ENCODE results near the gene METAP1D. TPM values are rescaled to one million over a fixed set of nuclear protein-coding genes. Genes with fewer than 3 reads are reported as not detected.

Gene METAP1D
- total RNA-seq, 6 donors from 2014 or later: 0.11 to 6.3 (median 2.9) TPM

- WGBS, 2 donors: 9% methylated on average over 28 to 52 of the region's 54 CpGs
- Histone ChIP-seq H3K4me3 (peak overlapping the region in 1 of 4 donors; percentile 65), H3K27me3 (peaks cover 0 to 100% (median 75%) of the 10 kb centered on the region in 4 donors), H3K9me3 (no peaks in the 10 kb centered on the region), H3K36me3 (no peaks in the 10 kb centered on the region), H3K27ac (no peak overlapping the region), H3K4me1 (peaks cover 62 to 89% (median 70%) of the 10 kb centered on the region in 4 donors)
- DNase-seq (peak in 1 of 2 donors; percentile 68), ATAC-seq (ENCODE audit: low FRiP score in 2 of 2) (no peak)
- TF ChIP-seq CTCF (IDR thresholded peaks at IDR 0.05): no peak
- no peak for TF ChIP-seq POLR2AphosphoS5 (IDR thresholded peaks at IDR 0.05)
- TF ChIP-seq EP300 (IDR thresholded peaks at IDR 0.05): no peak
- TF ChIP-seq POLR2A (IDR thresholded peaks at IDR 0.05): no peak
Measured at GRCh38 chr2:172100935-172101820, 101.4 kb downstream of the METAP1D start.

- WGBS, 2 donors: 3 to 10% methylated on average over 6 to 25 of the region's 36 CpGs
- H3K4me3 ChIP-seq: peak overlapping the region; percentile 45 to 65 (median 56)
- H3K4me1 ChIP-seq: peaks cover 61 to 88% (median 69%) of the 10 kb centered on the region in 4 donors
- TF ChIP-seq POLR2AphosphoS5 (IDR thresholded peaks at IDR 0.05) (no peak), CTCF (IDR thresholded peaks at IDR 0.05) (no peak), POLR2A (IDR thresholded peaks at IDR 0.05) (no peak), EP300 (IDR thresholded peaks at IDR 0.05) (no peak)
- H3K36me3 ChIP-seq: no peaks in the 10 kb centered on the region
- peaks cover 0 to 100% (median 73%) of the 10 kb centered on the region in 4 donors for H3K27me3 ChIP-seq
- ATAC-seq (ENCODE audit: low FRiP score in 2 of 2) (peak in 1 of 2 donors; percentile 1), DNase-seq (no peak)
- no peak overlapping the region for H3K27ac ChIP-seq
- H3K9me3 ChIP-seq: no peaks in the 10 kb centered on the region
Measured at GRCh38 chr2:172101821-172102390, 102.2 kb downstream of the METAP1D start.

- 1 to 4% methylated on average over 19 to 70 of the region's 74 CpGs for WGBS, 2 donors
- Histone ChIP-seq H3K4me1 (peaks cover 57 to 82% (median 65%) of the 10 kb centered on the region in 4 donors), H3K27me3 (peaks cover 0 to 98% (median 68%) of the 10 kb centered on the region in 4 donors), H3K36me3 (no peaks in the 10 kb centered on the region), H3K9me3 (no peaks in the 10 kb centered on the region), H3K4me3 (peak within 1 kb of the TSS; percentile 45 to 65 (median 56)), H3K27ac (no peak within 1 kb of the TSS)
- DNase-seq: peak; percentile 82 to 89
- peak in 1 of 2 donors; percentile 16 for TF ChIP-seq POLR2AphosphoS5 (IDR thresholded peaks at IDR 0.05)
- no peak for TF ChIP-seq EP300 (IDR thresholded peaks at IDR 0.05)
- peak in 1 of 2 donors; percentile 79 for ATAC-seq (ENCODE audit: low FRiP score in 2 of 2)
Measured at GRCh38 chr2:172102391-172103359, 102.9 kb downstream of the METAP1D start, which contains the start of gene DLX2. DLX2 (minus strand) TSS chr2:172102900; CDS start chr2:172102538, 362 bp downstream.

GRCh38 chr2:172103471-172104272, 103.9 kb downstream of the METAP1D start:
- WGBS, 2 donors: 2 to 3% methylated on average over 25 of the region's 25 CpGs
- peak; percentile 84 to 90 for DNase-seq
- H3K4me3 ChIP-seq: peak overlapping the region in 3 of 4 donors; percentile 45 to 65 (median 61)
- H3K27ac ChIP-seq: no peak overlapping the region
- H3K4me1 ChIP-seq: peaks cover 61 to 81% (median 69%) of the 10 kb centered on the region in 4 donors
- peak; percentile 82 to 84 for ATAC-seq (ENCODE audit: low FRiP score in 2 of 2)
- no peaks in the 10 kb centered on the region for H3K9me3 ChIP-seq
- no peaks in the 10 kb centered on the region for H3K36me3 ChIP-seq
- peaks cover 0 to 98% (median 67%) of the 10 kb centered on the region in 4 donors for H3K27me3 ChIP-seq
- TF ChIP-seq CTCF (IDR thresholded peaks at IDR 0.05) (peak; percentile 78 to 87 (median 83)), POLR2AphosphoS5 (IDR thresholded peaks at IDR 0.05) (no peak), POLR2A (IDR thresholded peaks at IDR 0.05) (no peak)
